GM12878 (cell line): ENCODE data around the gene PUS10. TPM values are rescaled to one million over a fixed set of nuclear protein-coding genes. Genes with fewer than 3 reads are reported as not detected.

Experiments used
- ATAC-seq: fragments of 200-7000 bp; cut with Tn5 transposase; 3 replicates; pipeline ENCODE4 v1.9.1; 2020; ENCODE audit warnings: mild to moderate bottlenecking, moderate library complexity
- BruUV-seq: library from RNA; stranded (reverse); fragments of 400-500 nt; replicated peaks from 2 replicates; lab custom pipeline; 2021; lab: Mats Ljungman, UMichigan
- CTCF ChIA-PET: fragments of 300-600 bp; sonication (Branson Sonifier 250); formaldehyde crosslinking; extraction: SDS; loops from one replicate; lab custom pipeline; 2021; ENCODE audit warnings: inconsistent platforms; lab: Yijun Ruan, JAX
- POLR2A ChIA-PET: fragments of 350-600 bp; formaldehyde crosslinking; extraction: SDS; loops from one replicate; lab custom pipeline; 2021; ENCODE audit warnings: inconsistent platforms; lab: Charles Lee
- RAD21 ChIA-PET: fragments of 300-600 bp; sonication (Branson Sonifier 250); formaldehyde crosslinking; loops from one replicate; lab custom pipeline; 2023; ENCODE audit warnings: antibody characterized with exemption; ENCODE audit not compliant: unreplicated experiment; lab: Charles Lee
- SMC1A ChIA-PET: fragments of 300-600 bp; sonication (Branson Sonifier 250); formaldehyde crosslinking; loops from one replicate; lab custom pipeline; 2023; ENCODE audit not compliant: unreplicated experiment, uncharacterized antibody; lab: Charles Lee
- DNase-seq: peaks from one replicate; pipeline ENCODE4 v3.0.0-alpha.2; 2011; ENCODE audit warnings: low read depth, low spot score
- FAIRE-seq: peaks from 3 replicates; lab custom pipeline; 2011; peaks lifted over from hg19 to GRCh38; lab: Jason Lieb, UNC
- H2AFZ ChIP-seq: 2 replicates; pipeline ENCODE4 v1.6.0; 2011; ENCODE audit warnings: low read depth, low read length, control low read depth; ENCODE audit not compliant: control insufficient read depth
- H3K27ac ChIP-seq: 2 replicates; pipeline ENCODE4 v1.5.1; 2011; ENCODE audit warnings: control low read depth; ENCODE audit not compliant: control insufficient read depth, insufficient read depth
- H3K27me3 ChIP-seq, 2 experiments: replicated peaks in 1 of 2; 2 replicates each; pipeline versions ENCODE4 v1.6.0 to v1.6.1; 2011; ENCODE audit warnings: low read length in 1 of 2; ENCODE audit not compliant: control insufficient read depth in 2 of 2, insufficient read depth in 2 of 2
- H3K36me3 ChIP-seq, 2 experiments: 2 replicates each; pipeline ENCODE4 v1.5.1; 2011; ENCODE audit warnings: low read length in 1 of 2; ENCODE audit not compliant: control insufficient read depth in 2 of 2, insufficient read depth in 2 of 2
- H3K4me1 ChIP-seq: 2 replicates; pipeline ENCODE4 v1.6.1; 2011; ENCODE audit warnings: mild to moderate bottlenecking, low read length, moderate library complexity, mixed read lengths; ENCODE audit not compliant: control insufficient read depth, insufficient read depth
- H3K4me2 ChIP-seq: 2 replicates; pipeline ENCODE4 v1.6.0; 2011; ENCODE audit warnings: control low read depth; ENCODE audit not compliant: control insufficient read depth, insufficient read depth
- H3K4me3 ChIP-seq: fragments of 200-600 bp; sonication (generic); 2 replicates; pipeline ENCODE4 v1.5.1; 2016
- H3K79me2 ChIP-seq: 2 replicates; pipeline ENCODE4 v1.6.0; 2011; ENCODE audit warnings: low read length; ENCODE audit not compliant: control insufficient read depth, insufficient read depth
- H3K9ac ChIP-seq: 2 replicates; pipeline ENCODE4 v1.8.0; 2011; ENCODE audit warnings: low read length, control low read depth, mixed read lengths; ENCODE audit not compliant: control insufficient read depth, insufficient read depth
- H3K9me3 ChIP-seq: replicated peaks from 3 replicates; pipeline ENCODE4 v1.5.1; 2011; ENCODE audit warnings: mild to moderate bottlenecking, low read length; ENCODE audit not compliant: control insufficient read depth, insufficient read depth
- H4K20me1 ChIP-seq: 2 replicates; pipeline ENCODE4 v1.6.0; 2011; ENCODE audit not compliant: control insufficient read depth, insufficient read depth
- CREB1 ChIP-seq: IDR thresholded peaks from 2 replicates; pipeline ENCODE4 v1.6.1; 2012; ENCODE audit warnings: low read depth, mild to moderate bottlenecking, inconsistent platforms
- FOS ChIP-seq: IDR thresholded peaks from 3 replicates; pipeline ENCODE4 v1.6.1; 2011; ENCODE audit warnings: borderline replicate concordance; ENCODE audit not compliant: insufficient read length; ENCODE audit errors: extremely low read depth
- HCFC1 ChIP-seq: fragments of 150-350 bp; IDR thresholded peaks from 2 replicates; pipeline ENCODE4 v1.6.1; 2014; ENCODE audit warnings: low read length
- JUND ChIP-seq: IDR thresholded peaks from 2 replicates; pipeline ENCODE4 v1.6.1; 2012; ENCODE audit warnings: low read depth, mild to moderate bottlenecking, low read length, improper control_type of control experiment, moderate library complexity
- KAT2A ChIP-seq: conservative IDR thresholded peaks from 2 replicates; pipeline ENCODE4 v1.6.1; 2011; ENCODE audit warnings: low read depth, low read length; ENCODE audit not compliant: control insufficient read depth
- LARP7 ChIP-seq: fragments of 450-650 bp; IDR thresholded peaks from 2 replicates; pipeline ENCODE4 v1.6.1; 2017; ENCODE audit warnings: mild to moderate bottlenecking
- MXI1 ChIP-seq: fragments of 150-350 bp; IDR thresholded peaks from 2 replicates; pipeline ENCODE4 v1.6.1; 2011; ENCODE audit warnings: low read depth, mild to moderate bottlenecking, inconsistent platforms, low read length, improper control_type of control experiment
- PAX8 ChIP-seq: fragments of 450-650 bp; IDR thresholded peaks from 2 replicates; pipeline ENCODE4 v1.6.1; 2017; ENCODE audit warnings: mild to moderate bottlenecking, moderate library complexity
- RUNX3 ChIP-seq: IDR thresholded peaks from 2 replicates; pipeline ENCODE4 v1.6.1; 2012; ENCODE audit warnings: low read length, inconsistent platforms
- STAT1 ChIP-seq: fragments of 450-650 bp; conservative IDR thresholded peaks from 2 replicates; pipeline ENCODE4 v1.6.1; 2014; ENCODE audit warnings: antibody characterized with exemption, mild to moderate bottlenecking
- TCF3 ChIP-seq: IDR thresholded peaks from 2 replicates; pipeline ENCODE4 v1.6.1; 2012; ENCODE audit warnings: low read depth, mild to moderate bottlenecking, low read length, borderline replicate concordance; ENCODE audit not compliant: insufficient read depth
- ZNF207 ChIP-seq: fragments of 450-650 bp; IDR thresholded peaks from 2 replicates; pipeline ENCODE4 v1.6.1; 2014; ENCODE audit warnings: antibody characterized with exemption, mild to moderate bottlenecking, borderline replicate concordance
- WGBS: methylation state at CpG from one replicate; pipeline ENCODE4 v1.1.6; 2016; ENCODE audit warnings: low lambda C conversion rate; ENCODE audit not compliant: insufficient replicate concordance, insufficient coverage; ENCODE audit errors: missing lambda C conversion rate; 5-methylcytosine and 5-hydroxymethylcytosine counted together
- in situ Hi-C: fragments of 300-500 bp; cut with MboI; formaldehyde crosslinking; loops from 9 replicates; pipeline ENCODE4 v1.14.3; 2018; ENCODE audit warnings: mixed read lengths
- intact Hi-C: fragments of 100-400 bp; cut with micrococcal nuclease; formaldehyde crosslinking; loops from one replicate; pipeline ENCODE4 v1.14.2; 2022; ENCODE audit not compliant: unreplicated experiment
- polyA plus RNA-seq, 11 experiments: library from polyadenylated mRNA; depleted of rRNA in 4 of 11; unstranded in 6 of 11; stranded (reverse) in 5 of 11; fragments of >200 nt; fragmentation: Nextera tagmentation in 4 of 11; fragmentation: Illumina TruSeq in 1 of 11; extraction: Ambion mirVana in 4 of 11; extraction: Trizol in 1 of 11; gene quantifications; 1 replicate in 1 of 11; 2 replicates in 10 of 11; pipeline versions ENCODE4 v1.2.1 to v1.2.3, GENCODE V29; 2011 to 2016; ENCODE audit warnings: inconsistent platforms in 2 of 11, missing spikeins in 2 of 11, low read depth in 1 of 11
- total RNA-seq, 4 experiments: library from RNA; depleted of rRNA in 3 of 4; stranded (reverse); fragments of >200 nt in 3 of 4; fragmentation: Illumina TruSeq in 1 of 4; extraction: Trizol in 1 of 4; gene quantifications; 2 replicates each; pipeline versions ENCODE4 v1.2.1 to v1.2.3, GENCODE V29; 2013 to 2021

PUS10 gene
- total and polyA plus RNA-seq, 10 of the 15 experiments (the other 5 are each of a cell fraction or from before 2014, with no cell fraction given): 9.1 to 17.0 (median 13.0) TPM

DNA sequence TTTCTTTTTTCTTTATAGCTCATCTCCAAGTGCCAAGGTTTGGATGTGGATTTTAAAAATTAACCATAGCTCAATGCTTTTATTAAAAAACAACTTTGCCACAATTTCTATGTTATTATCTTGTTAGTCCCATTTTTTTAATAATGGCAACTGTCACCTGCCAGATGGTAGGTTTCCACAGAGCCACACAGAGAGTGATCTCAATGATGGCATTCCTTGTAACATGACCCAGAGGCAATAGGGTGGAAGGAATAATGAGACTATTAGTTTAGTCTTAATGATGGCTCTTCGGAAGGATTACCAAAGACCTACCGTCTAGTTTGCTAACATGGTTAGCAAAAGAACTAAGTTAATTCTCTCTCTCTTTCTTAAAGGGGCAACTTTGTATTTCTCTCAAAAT is 72.7 kb downstream of the PUS10 start:
- 97% methylated on average over 2 of the region's 2 CpGs for WGBS
- Histone ChIP-seq H3K27me3 (no peaks in the 10 kb centered on the region), H3K79me2 (no peaks in the 10 kb centered on the region), H3K9me3 (no peaks in the 10 kb centered on the region; the same call in 2 of the 3 replicates), H3K4me2 (no peak overlapping the region), H2AFZ (no peak overlapping the region), H3K27ac (no peak overlapping the region), H4K20me1 (no peaks in the 10 kb centered on the region), H3K9ac (no peak overlapping the region), H3K36me3 (no peaks in the 10 kb centered on the region), H3K4me3 (no peak overlapping the region), H3K4me1 (no peaks in the 10 kb centered on the region)
- DNase-seq: no peak
- SMC1A ChIA-PET: interaction anchor here (0.8 to 2.5 kb wide), 12 partner anchors 8 to 106 kb away, joined by 3 to 14 read pairs (median 4); no protein-coding TSS in a partner anchor
- ATAC-seq: no peak
- POLR2A ChIA-PET: interaction anchor here (0.6 to 1.5 kb wide), 3 partner anchors 9 to 131 kb away, joined by 4 to 5 read pairs (median 5); no protein-coding TSS in a partner anchor
- CTCF ChIA-PET: interaction anchor here (0.9 to 3.8 kb wide), 5 partner anchors 9 to 238 kb away, joined by 3 to 12 read pairs (median 4); no protein-coding TSS in a partner anchor
- no peak for FAIRE-seq
- TF ChIP-seq STAT1 (no peak), ZNF207 (no peak), CREB1 (no peak), PAX8 (no peak), FOS (no peak), TCF3 (no peak), RUNX3 (no peak), MXI1 (no peak), HCFC1 (no peak), JUND (no peak), KAT2A (no peak), LARP7 (no peak)
- in situ Hi-C loops (no loop called here), intact Hi-C loops (no loop called here)
- BruUV-seq: no TSS peak
- RAD21 ChIA-PET: interaction anchor here (0.9 kb wide), 1 partner anchor 54 kb away, joined by 3 read pairs; no protein-coding TSS in a partner anchor
